Testis (tissue), 3 donors: Measurements from ENCODE around the gene NAP1L1. TPM values are rescaled to one million over a fixed set of nuclear protein-coding genes. Genes with fewer than 3 reads are reported as not detected.
A peak's percentile ranks its signal among the peaks of the same experiment; 100 is the strongest.

Experiments used
- DNase-seq: peaks from one replicate; pipeline ENCODE4 v3.0.0-alpha.2; 2019
- H3K27ac ChIP-seq, 2 donors: fragments of 200-600 bp; sonication (generic); one replicate each; pipeline ENCODE4 v1.5.1; 2019
- H3K27me3 ChIP-seq: fragments of 200-600 bp; sonication (generic); one replicate; pipeline ENCODE4 v1.5.1; 2019
- H3K36me3 ChIP-seq: fragments of 200-600 bp; sonication (generic); one replicate; pipeline ENCODE4 v1.5.1; 2017; ENCODE audit warnings: low read depth; ENCODE audit errors: missing control alignments
- H3K4me1 ChIP-seq: fragments of 200-600 bp; sonication (generic); one replicate; pipeline ENCODE4 v1.5.1; 2019
- H3K4me3 ChIP-seq, 2 donors: fragments of 200-600 bp; sonication (generic); one replicate each; pipeline ENCODE4 v1.5.1; 2017 to 2019
- H3K9me3 ChIP-seq: fragments of 200-600 bp; sonication (generic); one replicate; pipeline ENCODE4 v1.5.1; 2017
- POLR2A ChIP-seq: fragments of 450-650 bp; IDR thresholded peaks from one replicate; pipeline ENCODE4 v1.6.1; 2017; ENCODE audit warnings: antibody characterized with exemption, mild to moderate bottlenecking, moderate library complexity
- WGBS, 2 donors: methylation state at CpG; one replicate each; pipeline ENCODE4 v1.1.5; 2018; 5-methylcytosine and 5-hydroxymethylcytosine counted together
- intact Hi-C: fragments of 100-400 bp; cut with DNase I; formaldehyde crosslinking; loops from one replicate; pipeline ENCODE4 v1.15.1; 2023; ENCODE audit warnings: low total_unique reads
- polyA plus RNA-seq: library from polyadenylated mRNA; stranded (reverse); fragments of 350-450 nt; fragmentation: Illumina TruSeq; extraction: RNeasy Lipid Tissue Mini Kit (QIAGEN cat#74804); gene quantifications from one replicate; pipeline ENCODE4 v1.2.3, GENCODE V29; 2014; ENCODE audit warnings: low read depth, low replicate concordance; ENCODE audit not compliant: insufficient read depth
- total RNA-seq, 2 donors: library from RNA; depleted of rRNA; stranded (reverse); fragments of >200 nt; gene quantifications; one replicate each; pipeline ENCODE4 v1.2.3, GENCODE V29; 2016
- TF ChIP-seq, protein P1 (sequence below), 3 experiments: fragments of 450-650 bp in 2 of 3; fragments of 200-600 bp in 1 of 3; sonication (generic) in 1 of 3; IDR thresholded peaks; one replicate each; pipeline ENCODE4 v1.5.1; 2016 to 2019; ENCODE audit warnings: antibody characterized with exemption in 3 of 3, mild to moderate bottlenecking in 2 of 3, moderate library complexity in 1 of 3

Gene NAP1L1
- total and polyA plus RNA-seq, 3 donors from 2014 or later, result 246 to 366 (median 313) TPM

DNA sequence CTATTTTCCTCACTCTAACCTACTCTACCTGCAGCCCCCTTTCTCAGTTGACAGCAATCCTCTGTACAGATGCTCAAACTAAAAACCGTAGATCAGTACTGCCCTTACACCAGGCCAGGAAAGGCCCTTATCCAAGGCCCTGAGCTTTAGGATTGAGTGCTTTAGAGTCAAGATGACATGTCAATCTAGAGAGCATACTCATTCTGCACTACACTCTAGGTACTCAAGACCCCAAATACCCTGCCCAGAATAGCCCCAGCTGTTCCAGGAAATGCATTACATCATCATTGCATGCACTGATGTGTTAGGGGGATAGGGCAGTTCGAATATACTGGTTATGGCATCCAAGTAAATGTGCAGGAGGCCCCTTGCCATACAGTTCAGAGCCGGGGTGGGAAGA lies 49.4 kb downstream of the NAP1L1 start:
- H3K4me3 ChIP-seq, result no peak overlapping the region
- no peaks in the 10 kb centered on the region for H3K27me3 ChIP-seq
- intact Hi-C loops, result loop anchor here (10.0 kb wide), 1 partner anchor 470 kb away; no protein-coding TSS in a partner anchor
- DNase-seq, result no peak
- TF ChIP-seq POLR2A, result no peak
- TF ChIP-seq, protein P1, sequence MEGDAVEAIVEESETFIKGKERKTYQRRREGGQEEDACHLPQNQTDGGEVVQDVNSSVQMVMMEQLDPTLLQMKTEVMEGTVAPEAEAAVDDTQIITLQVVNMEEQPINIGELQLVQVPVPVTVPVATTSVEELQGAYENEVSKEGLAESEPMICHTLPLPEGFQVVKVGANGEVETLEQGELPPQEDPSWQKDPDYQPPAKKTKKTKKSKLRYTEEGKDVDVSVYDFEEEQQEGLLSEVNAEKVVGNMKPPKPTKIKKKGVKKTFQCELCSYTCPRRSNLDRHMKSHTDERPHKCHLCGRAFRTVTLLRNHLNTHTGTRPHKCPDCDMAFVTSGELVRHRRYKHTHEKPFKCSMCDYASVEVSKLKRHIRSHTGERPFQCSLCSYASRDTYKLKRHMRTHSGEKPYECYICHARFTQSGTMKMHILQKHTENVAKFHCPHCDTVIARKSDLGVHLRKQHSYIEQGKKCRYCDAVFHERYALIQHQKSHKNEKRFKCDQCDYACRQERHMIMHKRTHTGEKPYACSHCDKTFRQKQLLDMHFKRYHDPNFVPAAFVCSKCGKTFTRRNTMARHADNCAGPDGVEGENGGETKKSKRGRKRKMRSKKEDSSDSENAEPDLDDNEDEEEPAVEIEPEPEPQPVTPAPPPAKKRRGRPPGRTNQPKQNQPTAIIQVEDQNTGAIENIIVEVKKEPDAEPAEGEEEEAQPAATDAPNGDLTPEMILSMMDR (IDR thresholded peaks at IDR 0.05), result no peak
- H3K36me3 ChIP-seq, result no peaks in the 10 kb centered on the region
- no peak overlapping the region for H3K27ac ChIP-seq
- peaks cover 12% of the 10 kb centered on the region for H3K4me1 ChIP-seq
- H3K9me3 ChIP-seq, result no peaks in the 10 kb centered on the region
- WGBS, 2 donors, result 83% methylated on average over 3 of the region's 3 CpGs

DNA sequence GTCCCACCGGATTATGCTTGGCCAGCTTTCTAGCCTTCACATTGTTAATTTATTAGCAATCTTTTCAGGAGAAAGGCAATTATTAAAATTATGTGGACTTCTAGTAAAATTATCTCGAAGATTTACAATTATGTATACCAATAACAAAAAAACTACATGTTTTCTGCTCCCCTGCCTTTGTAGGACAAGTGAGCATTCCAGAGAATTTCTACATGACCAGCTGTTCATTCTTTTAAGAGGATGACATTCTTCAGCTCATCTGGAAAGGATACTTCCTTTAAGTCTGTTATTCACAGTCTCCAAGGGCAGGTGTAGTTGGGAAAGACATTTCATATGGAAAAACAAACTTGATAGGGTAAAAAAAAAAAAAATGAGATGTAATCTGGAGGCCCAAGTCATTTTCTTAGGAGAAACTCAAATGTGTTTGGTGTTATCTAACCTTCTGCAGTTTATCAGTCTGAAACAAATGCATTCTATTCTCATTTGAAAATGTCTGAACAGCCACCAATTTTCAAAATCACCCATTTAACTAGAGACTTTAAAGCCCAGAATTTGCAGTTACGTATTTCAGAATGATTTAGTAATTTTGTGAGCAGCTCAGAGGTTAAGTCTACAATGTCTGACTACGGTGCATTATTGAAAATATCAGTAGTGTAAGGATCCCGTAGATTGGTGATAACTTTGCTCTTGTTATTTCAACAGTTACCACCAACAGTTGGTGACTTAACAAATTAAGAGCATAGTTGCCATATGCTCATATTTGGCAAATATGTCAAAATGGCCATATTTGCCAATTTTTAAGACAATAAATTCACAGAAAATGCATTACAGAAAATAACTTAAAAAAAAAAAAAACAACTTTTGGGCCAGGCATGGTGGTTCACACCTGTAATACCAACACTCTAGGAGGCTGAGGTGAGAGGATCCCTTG lies 51.1 kb downstream of the NAP1L1 start:
- DNase-seq, result no peak
- Histone ChIP-seq H3K27me3 (no peaks in the 10 kb centered on the region), H3K36me3 (no peaks in the 10 kb centered on the region), H3K9me3 (no peaks in the 10 kb centered on the region), H3K4me1 (peaks cover 12% of the 10 kb centered on the region), H3K27ac (peak overlapping the region in 1 of 2 donors; percentile 94), H3K4me3 (peak overlapping the region; percentile 71 to 91)
- intact Hi-C loops, result loop anchor here (2.0 to 10.0 kb wide), 2 partner anchors 51 to 469 kb away; partner anchors contain the start of gene NAP1L1
- 69 to 78% methylated on average over 5 of the region's 5 CpGs for WGBS, 2 donors
- TF ChIP-seq, protein P1 (IDR thresholded peaks at IDR 0.05), result no peak
- no peak for TF ChIP-seq POLR2A

- Histone ChIP-seq H3K4me1 (peaks cover 12% of the 10 kb centered on the region), H3K27ac (peak overlapping the region; percentile 94 to 99), H3K4me3 (peak overlapping the region; percentile 71 to 91), H3K9me3 (no peaks in the 10 kb centered on the region), H3K36me3 (no peaks in the 10 kb centered on the region), H3K27me3 (no peaks in the 10 kb centered on the region)
- TF ChIP-seq, protein P1 (IDR thresholded peaks at IDR 0.05), result no peak
- no peak for TF ChIP-seq POLR2A
- intact Hi-C loops, result loop anchor here (2.0 to 10.0 kb wide), 2 partner anchors 52 to 468 kb away; partner anchors contain the start of gene NAP1L1
- peak; percentile 69 for DNase-seq
- WGBS, 2 donors, result 3 to 7% methylated on average over 31 to 53 of the region's 58 CpGs
These were observed 52.2 kb downstream of the NAP1L1 start for GRCh38 chr12:76032043-76032981.

DNA sequence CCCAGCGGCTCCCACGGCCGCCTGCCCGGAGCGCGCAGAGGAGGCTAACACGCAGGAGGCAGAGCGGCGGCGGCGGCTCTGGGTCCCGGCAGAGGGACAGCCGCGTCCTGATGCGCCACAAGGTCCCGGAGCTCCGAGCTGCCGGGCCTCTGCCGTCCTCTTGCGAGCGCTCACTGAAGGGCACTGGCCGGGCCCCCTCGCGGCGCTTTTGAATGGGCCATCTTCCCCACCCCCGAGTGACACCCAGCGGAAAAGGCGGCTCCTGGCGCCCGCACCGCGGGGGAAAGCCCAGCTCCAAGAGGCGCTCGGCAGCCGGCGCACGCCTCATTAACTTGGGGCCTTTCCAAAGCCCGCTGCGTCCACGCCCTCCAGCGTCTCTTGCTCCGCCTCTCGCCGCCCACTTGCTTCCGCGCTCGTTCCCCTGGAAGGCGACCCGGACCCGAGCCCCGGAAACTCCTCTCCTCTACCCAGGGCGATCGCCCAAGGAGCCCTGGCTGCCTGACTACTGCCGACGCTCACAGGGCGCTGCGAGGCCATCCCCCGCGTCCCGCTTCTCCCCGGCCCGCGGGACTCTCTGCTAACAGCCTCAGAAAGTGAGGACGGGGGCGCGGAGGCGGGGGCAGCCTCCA lies 53.0 kb downstream of the NAP1L1 start, which contains the start of gene PHLDA1:
Gene PHLDA1 (minus strand): TSS at position 363 of the 629 bp plus-strand sequence.
- 0% methylated on average over 8 to 55 of the region's 67 CpGs for WGBS, 2 donors
- TF ChIP-seq POLR2A, result peak; percentile 31
- TF ChIP-seq, protein P1 (IDR thresholded peaks at IDR 0.05), result peak; percentile 47 to 73 (median 66)
- intact Hi-C loops, result loop anchor here (2.0 to 10.0 kb wide), 2 partner anchors 53 to 467 kb away; partner anchors contain the start of gene NAP1L1

More for the DNA sequence above, 53.0 kb downstream of the NAP1L1 start, which contains the start of gene PHLDA1:
- Histone ChIP-seq H3K27ac (peak within 1 kb of the TSS; percentile 94 to 99), H3K4me1 (peaks cover 12% of the 10 kb centered on the region), H3K9me3 (no peaks in the 10 kb centered on the region), H3K4me3 (peak within 1 kb of the TSS; percentile 71 to 91), H3K36me3 (no peaks in the 10 kb centered on the region), H3K27me3 (no peaks in the 10 kb centered on the region)
- DNase-seq, result peak; percentile 93
